ENCODE measurements around the gene PABPC1L2B.
"Not testable (repeated sequence)": the region's sequence is repeated elsewhere in the genome, so short reads cannot be mapped to it uniquely, and the experiment has no call there.

- TF ChIP-seq EZH2phosphoT487 (IDR thresholded peaks at IDR 0.05; ENCODE audit: borderline replicate concordance, low read depth, low read length); CTCF (conservative IDR thresholded peaks at IDR 0.05; ENCODE audit: low read length): not testable (repeated sequence)
Measured at GRCh38 chrX:72980894-72981469, 21.8 kb upstream of the PABPC1L2B start.

Measured in OCI-LY7 (cell line).